NCI-H460 (cell line): ENCODE results near the gene STAB1. TPM values are rescaled to one million over a fixed set of nuclear protein-coding genes. Genes with fewer than 3 reads are reported as not detected.

Source experiments
- DNase-seq: peaks from one replicate; pipeline ENCODE4 v3.0.0-alpha.2; 2016; ENCODE audit warnings: low read depth; ENCODE audit errors: extremely low read depth
- total RNA-seq: library from RNA; depleted of rRNA; stranded (reverse); fragments of >200 nt; shearing (Covaris generic); gene quantifications from 2 replicates; pipeline ENCODE4 v1.2.3, GENCODE V29; 2014

Gene STAB1
- total RNA-seq, 1 experiment from 2014 or later: not detected

DNA sequence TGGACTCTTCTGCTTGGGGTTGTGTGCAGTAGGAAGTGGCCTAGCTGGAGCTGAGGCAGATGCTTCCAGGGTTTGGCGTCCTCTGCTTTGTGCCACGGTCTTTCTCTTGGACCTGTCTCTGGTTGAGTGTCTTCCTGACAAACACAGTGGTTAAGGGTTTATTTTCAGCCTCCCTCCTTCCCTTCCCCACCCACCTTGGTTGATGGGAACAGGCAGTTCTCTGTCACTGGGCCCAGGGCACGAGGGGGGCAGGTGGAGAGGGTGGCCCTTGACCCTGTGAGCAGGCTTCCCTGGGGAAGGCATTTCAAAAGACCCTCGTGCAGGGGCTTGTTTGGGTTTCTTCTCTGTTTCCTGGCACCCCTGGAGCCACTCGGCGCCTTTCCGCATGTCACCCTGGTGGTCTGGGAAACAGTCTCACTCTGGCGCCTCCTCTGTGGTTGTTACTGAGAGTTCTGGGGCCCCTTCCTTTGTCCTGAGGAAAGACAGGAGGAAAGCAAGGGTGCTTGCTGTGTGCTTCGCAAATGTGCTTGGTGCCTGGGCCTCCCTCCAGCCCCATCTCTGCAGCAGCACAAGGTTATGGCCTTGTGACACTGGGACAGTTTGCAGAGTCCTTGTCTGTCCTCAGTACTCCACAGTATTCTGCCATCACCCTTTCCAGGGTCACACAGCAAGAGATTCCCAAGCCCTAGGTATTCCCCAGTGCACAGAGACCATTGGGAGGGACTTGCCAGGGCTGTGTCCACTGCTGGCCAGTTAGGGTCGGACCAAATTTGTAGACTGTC is 10.3 kb upstream of the STAB1 start:
- DNase-seq: no peak

- DNase-seq: no peak
Measured at GRCh38 chr3:52487050-52487787, 7.9 kb upstream of the STAB1 start.

DNA sequence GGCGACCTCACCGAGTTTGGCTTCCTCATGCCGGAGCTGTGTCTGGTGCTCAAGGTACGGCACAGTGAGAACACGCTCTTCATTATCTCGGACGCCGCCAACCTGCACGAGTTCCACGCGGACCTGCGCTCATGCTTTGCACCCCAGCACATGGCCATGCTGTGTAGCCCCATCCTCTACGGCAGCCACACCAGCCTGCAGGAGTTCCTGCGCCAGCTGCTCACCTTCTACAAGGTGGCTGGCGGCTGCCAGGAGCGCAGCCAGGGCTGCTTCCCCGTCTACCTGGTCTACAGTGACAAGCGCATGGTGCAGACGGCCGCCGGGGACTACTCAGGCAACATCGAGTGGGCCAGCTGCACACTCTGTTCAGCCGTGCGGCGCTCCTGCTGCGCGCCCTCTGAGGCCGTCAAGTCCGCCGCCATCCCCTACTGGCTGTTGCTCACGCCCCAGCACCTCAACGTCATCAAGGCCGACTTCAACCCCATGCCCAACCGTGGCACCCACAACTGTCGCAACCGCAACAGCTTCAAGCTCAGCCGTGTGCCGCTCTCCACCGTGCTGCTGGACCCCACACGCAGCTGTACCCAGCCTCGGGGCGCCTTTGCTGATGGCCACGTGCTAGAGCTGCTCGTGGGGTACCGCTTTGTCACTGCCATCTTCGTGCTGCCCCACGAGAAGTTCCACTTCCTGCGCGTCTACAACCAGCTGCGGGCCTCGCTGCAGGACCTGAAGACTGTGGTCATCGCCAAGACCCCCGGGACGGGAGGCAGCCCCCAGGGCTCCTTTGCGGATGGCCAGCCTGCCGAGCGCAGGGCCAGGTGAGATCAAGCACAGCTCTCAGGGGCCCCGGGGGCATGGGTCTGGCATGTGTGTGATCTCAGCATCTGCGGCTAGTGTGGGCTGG is 7.1 kb upstream of the STAB1 start:
- no peak for DNase-seq

DNA sequence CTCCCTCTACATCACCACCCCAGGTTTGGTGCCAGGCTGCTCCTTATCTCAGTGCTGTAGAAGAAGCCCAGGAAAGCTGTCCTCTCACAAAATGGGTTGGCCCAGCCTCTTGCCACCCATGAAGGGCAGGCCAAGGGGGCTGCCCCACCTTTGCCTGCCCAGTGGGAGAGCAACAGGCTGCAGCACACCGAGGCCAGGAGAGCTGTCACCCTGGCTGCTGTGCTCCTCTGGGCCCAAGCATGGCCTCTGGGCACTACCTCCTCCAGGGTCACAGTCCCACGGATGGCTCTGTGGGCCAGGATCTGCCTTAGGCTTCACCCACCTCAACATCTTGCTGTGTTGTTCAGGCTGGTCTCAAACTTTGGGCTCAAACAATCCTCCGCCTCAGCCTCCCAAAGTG is 6.4 kb upstream of the STAB1 start:
- no peak for DNase-seq

DNA sequence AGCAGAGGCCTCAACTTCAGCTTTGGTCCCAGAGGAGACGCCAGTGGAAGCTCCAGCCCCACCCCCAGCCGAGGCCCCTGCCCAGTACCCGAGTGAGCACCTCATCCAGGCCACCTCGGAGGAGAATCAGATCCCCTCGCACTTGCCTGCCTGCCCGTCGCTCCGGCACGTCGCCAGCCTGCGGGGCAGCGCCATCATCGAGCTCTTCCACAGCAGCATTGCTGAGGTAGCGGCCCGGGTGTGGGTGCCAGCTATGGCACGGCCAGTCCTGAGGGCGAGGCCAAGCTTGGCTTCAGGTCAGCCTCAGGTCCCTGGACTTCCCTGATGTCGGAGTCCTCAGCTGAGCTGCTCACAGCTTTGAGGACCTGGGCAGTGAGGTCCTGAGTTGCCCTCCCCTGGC is 5.7 kb upstream of the STAB1 start:
- DNase-seq: no peak

DNA sequence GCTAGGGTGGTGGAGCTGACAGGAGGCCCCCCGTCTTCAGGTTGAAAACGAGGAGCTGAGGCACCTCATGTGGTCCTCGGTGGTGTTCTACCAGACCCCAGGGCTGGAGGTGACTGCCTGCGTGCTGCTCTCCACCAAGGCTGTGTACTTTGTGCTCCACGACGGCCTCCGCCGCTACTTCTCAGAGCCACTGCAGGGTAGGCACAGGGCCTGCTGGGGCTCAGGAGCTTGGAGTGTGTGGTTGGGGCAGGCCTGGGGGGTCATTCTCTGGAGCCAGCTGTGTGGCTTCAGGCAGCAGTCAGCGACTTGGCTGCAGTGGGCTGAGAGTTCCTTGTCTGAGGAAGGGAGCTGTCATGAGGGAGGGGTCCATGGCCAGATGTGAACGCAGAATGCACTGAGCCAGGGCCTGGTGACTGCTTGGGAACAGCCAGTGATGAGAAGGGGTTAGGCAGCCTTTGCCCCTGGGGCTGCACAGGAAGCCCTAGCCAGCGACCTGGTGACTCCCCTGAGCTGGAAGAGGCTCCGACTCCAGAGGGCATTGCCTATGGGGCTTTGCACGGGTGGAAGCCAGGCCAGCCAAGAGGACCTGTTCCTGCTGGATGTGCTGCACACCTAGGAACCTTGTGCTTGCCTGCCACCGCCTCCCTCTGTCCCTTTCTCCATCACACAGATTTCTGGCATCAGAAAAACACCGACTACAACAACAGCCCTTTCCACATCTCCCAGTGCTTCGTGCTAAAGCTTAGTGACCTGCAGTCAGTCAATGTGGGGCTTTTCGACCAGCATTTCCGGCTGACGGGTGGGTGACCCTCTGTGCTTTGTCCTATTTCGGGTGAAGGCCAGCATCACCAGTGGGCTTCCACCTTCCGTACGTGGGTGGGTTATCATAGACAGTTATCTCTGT is 4.9 kb upstream of the STAB1 start:
- no peak for DNase-seq

- no peak for DNase-seq
Measured at GRCh38 chr3:52490939-52491526, 4.1 kb upstream of the STAB1 start.

DNA sequence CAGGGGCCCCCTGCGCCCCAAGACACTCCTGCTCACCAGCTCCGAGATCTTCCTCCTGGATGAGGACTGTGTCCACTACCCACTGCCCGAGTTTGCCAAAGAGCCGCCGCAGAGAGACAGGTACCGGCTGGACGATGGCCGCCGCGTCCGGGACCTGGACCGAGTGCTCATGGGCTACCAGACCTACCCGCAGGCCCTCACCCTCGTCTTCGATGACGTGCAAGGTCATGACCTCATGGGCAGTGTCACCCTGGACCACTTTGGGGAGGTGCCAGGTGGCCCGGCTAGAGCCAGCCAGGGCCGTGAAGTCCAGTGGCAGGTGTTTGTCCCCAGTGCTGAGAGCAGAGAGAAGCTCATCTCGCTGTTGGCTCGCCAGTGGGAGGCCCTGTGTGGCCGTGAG is 3.1 kb upstream of the STAB1 start:
- DNase-seq: no peak

GRCh38 chr3:52493232-52494017 is 1.7 kb upstream of the STAB1 start:
- no peak for DNase-seq

DNA sequence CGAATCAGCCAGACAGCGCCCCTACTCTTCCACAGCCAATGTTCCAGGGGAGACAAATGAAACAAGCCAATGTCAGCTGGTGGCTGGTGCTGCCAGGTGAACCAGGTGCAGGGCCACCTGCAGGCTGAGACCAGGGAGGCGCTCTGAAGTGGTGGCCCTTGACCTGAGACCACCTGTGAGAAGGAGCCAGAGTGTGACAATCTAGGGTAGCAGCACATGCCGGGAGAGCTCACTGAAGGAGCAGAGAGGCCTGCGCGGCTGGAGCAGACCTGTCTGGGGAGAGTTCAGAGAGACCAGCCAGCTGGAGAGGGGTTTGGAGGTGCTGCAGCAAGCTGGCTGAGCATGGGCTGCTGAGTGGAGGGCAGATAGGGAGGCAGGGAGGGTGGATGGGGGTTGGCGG is 693 bp upstream of the STAB1 start:
- DNase-seq: no peak

- no peak for DNase-seq
Measured at GRCh38 chr3:52495777-52496602, 852 bp downstream of the STAB1 start.

- no peak for DNase-seq
Measured at GRCh38 chr3:52498137-52499054, 3.3 kb downstream of the STAB1 start.

GRCh38 chr3:52501046-52501445 is 5.9 kb downstream of the STAB1 start:
- no peak for DNase-seq

DNA sequence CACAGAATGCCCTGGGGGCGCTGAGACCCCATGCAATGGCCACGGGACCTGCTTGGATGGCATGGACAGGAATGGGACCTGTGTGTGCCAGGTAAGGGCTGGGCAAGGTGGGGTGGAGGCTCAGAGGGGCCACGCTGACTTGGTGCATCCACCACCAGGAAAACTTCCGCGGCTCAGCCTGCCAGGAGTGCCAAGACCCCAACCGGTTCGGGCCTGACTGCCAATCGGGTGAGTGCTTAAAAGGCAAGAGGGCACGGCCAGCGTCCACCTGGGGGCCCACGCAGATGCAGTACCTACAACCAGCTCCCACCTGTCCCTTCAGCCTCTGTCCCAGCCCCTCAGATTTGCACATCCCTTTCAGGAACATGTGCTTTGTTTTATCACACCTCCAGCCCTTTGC is 6.9 kb downstream of the STAB1 start:
- no peak for DNase-seq

DNA sequence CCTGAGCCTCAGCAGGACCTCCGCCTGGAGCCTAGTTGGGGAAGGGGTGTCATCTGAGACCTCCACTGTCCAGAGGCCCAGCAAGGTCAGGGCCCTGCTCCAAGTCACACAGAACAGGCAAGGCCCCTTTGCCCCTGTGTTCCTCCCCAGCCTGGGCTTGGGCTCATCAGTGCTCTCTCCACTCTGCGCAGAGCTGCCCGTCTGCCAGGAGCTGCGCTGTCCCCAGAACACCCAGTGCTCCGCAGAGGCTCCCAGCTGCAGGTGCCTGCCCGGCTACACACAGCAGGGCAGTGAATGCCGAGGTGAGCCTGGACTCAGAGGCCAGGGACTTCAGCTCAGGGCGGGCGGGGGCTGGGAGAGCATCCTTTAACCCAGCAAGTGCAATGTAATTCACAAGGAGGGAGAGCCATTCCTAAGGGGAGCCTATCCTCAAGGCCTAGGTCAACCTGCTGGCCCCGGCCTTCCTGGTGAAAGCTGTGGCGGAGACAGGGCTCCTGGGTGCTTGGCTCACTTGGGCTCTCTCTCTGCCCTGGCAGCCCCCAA is 7.7 kb downstream of the STAB1 start:
- DNase-seq: no peak

- DNase-seq: no peak
Measured at GRCh38 chr3:52503788-52504424, 8.8 kb downstream of the STAB1 start.
